Esophagus squamous epithelium (tissue), 5 donors: ENCODE results near the gene NAA10. TPM values are rescaled to one million over a fixed set of nuclear protein-coding genes. Genes with fewer than 3 reads are reported as not detected.
A peak's percentile ranks its signal among the peaks of the same experiment; 100 is the strongest.

Source experiments
- DNase-seq: peaks from one replicate; lab custom pipeline; 2025; lab: John Stamatoyannopoulos, UW
- H3K27ac ChIP-seq, 4 donors: fragments of 200-600 bp; sonication (generic); one replicate each; pipeline ENCODE4 v1.5.1; 2016 to 2019; ENCODE audit warnings: mild to moderate bottlenecking in 1 of 4
- H3K27me3 ChIP-seq, 4 donors: fragments of 200-600 bp; sonication (generic); 1 replicate in 3 of 4; 2 replicates in 1 of 4; pipeline versions ENCODE4 v1.5.1 to v1.6.0; 2017 to 2021; ENCODE audit warnings: antibody characterized with exemption in 1 of 4
- H3K36me3 ChIP-seq, 3 donors: fragments of 200-600 bp; sonication (generic); one replicate each; pipeline ENCODE4 v1.5.1; 2016 to 2019
- H3K4me1 ChIP-seq, 3 donors: fragments of 200-600 bp; sonication (generic); one replicate each; pipeline ENCODE4 v1.5.1; 2017 to 2019
- H3K4me3 ChIP-seq, 4 donors: fragments of 200-600 bp; sonication (generic); 1 replicate in 3 of 4; 2 replicates in 1 of 4; pipeline ENCODE4 v1.5.1; 2016 to 2019; ENCODE audit warnings: mild to moderate bottlenecking in 2 of 4, moderate library complexity in 1 of 4
- H3K9me3 ChIP-seq, 3 donors: fragments of 200-600 bp; sonication (generic); one replicate each; pipeline ENCODE4 v1.5.1; 2016 to 2019
- POLR2A ChIP-seq, 4 donors: fragments of 450-650 bp; IDR thresholded peaks; one replicate each; pipeline ENCODE4 v1.6.1; 2017; ENCODE audit warnings: antibody characterized with exemption in 4 of 4, mild to moderate bottlenecking in 4 of 4, moderate library complexity in 3 of 4
- WGBS, 2 donors: methylation state at CpG; one replicate each; pipeline ENCODE4 v1.1.5; 2018; 5-methylcytosine and 5-hydroxymethylcytosine counted together
- intact Hi-C: fragments of 100-400 bp; cut with DNase I; formaldehyde crosslinking; loops from one replicate; pipeline ENCODE4 v1.15.0; 2022
- total RNA-seq, 4 donors: library from RNA; depleted of rRNA; stranded (reverse); fragments of >200 nt; gene quantifications; one replicate each; pipeline ENCODE4 v1.1.0, GENCODE V29; 2016
- TF ChIP-seq, protein P1 (sequence below), 6 experiments: fragments of 450-650 bp in 4 of 6; fragments of 200-600 bp in 2 of 6; sonication (generic) in 2 of 6; IDR thresholded peaks; one replicate each; pipeline ENCODE4 v1.5.1; 2016 to 2019; ENCODE audit warnings: antibody characterized with exemption in 6 of 6, mild to moderate bottlenecking in 4 of 6, moderate library complexity in 4 of 6
- donor health status: DM: yes; HTN: yes; CAD: no.

NAA10 gene
- total RNA-seq, 4 donors from 2014 or later, result 42.5 to 92.5 (median 87.6) TPM

DNA sequence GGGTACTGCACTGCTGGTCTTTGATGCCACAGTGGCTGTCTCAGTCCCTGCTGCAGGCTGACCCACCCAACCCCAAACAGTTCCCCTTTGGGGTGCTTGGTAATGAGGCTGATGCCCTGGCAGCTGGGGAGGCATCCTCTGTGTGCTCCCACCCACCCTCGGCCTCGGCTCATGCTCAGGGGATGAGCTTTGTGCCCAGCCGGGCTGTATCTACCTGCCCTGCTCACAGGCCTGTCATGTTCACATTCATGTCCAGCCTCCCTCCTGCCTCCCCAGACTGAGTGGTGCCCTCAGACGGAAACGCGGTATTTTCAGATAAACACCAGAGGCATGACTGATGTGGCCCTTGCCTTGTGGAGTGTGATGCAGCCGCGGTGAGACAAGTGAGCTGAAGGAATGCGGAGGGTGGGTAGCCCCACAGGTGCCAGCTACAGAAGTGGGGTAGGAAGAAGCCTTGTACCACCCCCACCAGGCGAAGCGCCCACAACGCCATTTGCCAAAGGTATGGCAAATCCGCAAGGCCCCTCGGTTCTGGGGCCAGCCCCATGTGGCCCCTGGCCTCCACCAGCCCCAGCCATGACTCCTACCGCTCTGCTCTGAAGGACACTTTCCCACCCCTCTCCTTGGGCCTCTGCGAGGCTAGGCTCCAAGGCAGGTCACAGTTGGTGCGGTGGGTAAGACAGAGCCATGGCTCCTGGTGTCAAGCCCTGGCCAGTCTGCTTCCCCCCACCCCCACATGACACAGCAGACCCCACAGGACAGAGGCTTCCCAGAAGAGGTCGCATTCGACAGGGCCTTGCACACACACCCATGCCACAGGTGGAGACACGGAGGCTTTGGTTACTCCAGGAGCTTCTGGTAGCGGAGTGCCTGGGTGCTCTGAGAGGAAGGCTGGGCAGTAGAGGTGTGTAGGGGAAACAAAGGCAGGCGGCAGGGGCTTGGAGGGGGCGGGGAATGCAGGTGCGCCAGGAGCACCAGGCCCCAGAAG lies 11.4 kb upstream of the NAA10 start:
- TF ChIP-seq POLR2A (IDR thresholded peaks at IDR 0.05), result no peak
- TF ChIP-seq, protein P1, sequence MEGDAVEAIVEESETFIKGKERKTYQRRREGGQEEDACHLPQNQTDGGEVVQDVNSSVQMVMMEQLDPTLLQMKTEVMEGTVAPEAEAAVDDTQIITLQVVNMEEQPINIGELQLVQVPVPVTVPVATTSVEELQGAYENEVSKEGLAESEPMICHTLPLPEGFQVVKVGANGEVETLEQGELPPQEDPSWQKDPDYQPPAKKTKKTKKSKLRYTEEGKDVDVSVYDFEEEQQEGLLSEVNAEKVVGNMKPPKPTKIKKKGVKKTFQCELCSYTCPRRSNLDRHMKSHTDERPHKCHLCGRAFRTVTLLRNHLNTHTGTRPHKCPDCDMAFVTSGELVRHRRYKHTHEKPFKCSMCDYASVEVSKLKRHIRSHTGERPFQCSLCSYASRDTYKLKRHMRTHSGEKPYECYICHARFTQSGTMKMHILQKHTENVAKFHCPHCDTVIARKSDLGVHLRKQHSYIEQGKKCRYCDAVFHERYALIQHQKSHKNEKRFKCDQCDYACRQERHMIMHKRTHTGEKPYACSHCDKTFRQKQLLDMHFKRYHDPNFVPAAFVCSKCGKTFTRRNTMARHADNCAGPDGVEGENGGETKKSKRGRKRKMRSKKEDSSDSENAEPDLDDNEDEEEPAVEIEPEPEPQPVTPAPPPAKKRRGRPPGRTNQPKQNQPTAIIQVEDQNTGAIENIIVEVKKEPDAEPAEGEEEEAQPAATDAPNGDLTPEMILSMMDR (IDR thresholded peaks at IDR 0.05), result no peak
- Histone ChIP-seq H3K36me3 (peaks cover 6 to 29% (median 11%) of the 10 kb centered on the region in 3 donors), H3K27ac (peak overlapping the region in 2 of 4 donors; percentile 42 to 77), H3K27me3 (no peaks in the 10 kb centered on the region), H3K4me1 (peaks cover 0 to 31% (median 0%) of the 10 kb centered on the region in 3 donors), H3K4me3 (no peak overlapping the region), H3K9me3 (no peaks in the 10 kb centered on the region)
- 84% methylated on average over 5 to 17 of the region's 24 CpGs for WGBS, 2 donors
- no peak for DNase-seq
- intact Hi-C loops, result loop anchor here (5.0 kb wide), 1 partner anchor 179 kb away; no protein-coding TSS in a partner anchor

DNA sequence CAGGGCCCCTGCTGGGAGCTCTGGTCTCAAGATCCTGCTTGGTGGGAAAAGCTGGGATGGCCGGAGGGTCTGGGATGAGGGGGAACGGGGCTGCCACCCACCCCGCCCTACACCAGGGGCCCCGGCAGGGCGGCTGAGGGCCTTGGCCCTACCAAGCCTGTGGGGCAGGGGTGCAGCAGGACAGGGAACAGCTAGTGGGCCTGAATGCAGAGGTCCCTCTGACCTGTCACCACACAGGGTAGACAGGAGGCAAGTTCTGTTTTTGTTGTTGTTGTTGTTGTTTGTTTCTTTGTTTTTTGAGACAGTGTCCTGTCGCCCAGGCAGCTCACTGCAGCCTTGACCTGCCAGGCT lies 9.9 kb upstream of the NAA10 start:
- Histone ChIP-seq H3K9me3 (no peaks in the 10 kb centered on the region), H3K36me3 (peaks cover under 1 to 14% (median 1%) of the 10 kb centered on the region in 3 donors), H3K4me3 (peak overlapping the region in 3 of 4 donors; percentile 23 to 51 (median 38)), H3K4me1 (peaks cover 0 to 27% (median 0%) of the 10 kb centered on the region in 3 donors), H3K27ac (peak overlapping the region in 1 of 4 donors; percentile 36), H3K27me3 (no peaks in the 10 kb centered on the region)
- no peak for DNase-seq
- no peak for TF ChIP-seq POLR2A (IDR thresholded peaks at IDR 0.05)
- TF ChIP-seq, protein P1 (IDR thresholded peaks at IDR 0.05), result no peak
- WGBS, 2 donors, result no CpG with 5 or more reads among the region's 6 CpGs
- intact Hi-C loops, result loop anchor here (5.0 kb wide), 1 partner anchor 177 kb away; no protein-coding TSS in a partner anchor

DNA sequence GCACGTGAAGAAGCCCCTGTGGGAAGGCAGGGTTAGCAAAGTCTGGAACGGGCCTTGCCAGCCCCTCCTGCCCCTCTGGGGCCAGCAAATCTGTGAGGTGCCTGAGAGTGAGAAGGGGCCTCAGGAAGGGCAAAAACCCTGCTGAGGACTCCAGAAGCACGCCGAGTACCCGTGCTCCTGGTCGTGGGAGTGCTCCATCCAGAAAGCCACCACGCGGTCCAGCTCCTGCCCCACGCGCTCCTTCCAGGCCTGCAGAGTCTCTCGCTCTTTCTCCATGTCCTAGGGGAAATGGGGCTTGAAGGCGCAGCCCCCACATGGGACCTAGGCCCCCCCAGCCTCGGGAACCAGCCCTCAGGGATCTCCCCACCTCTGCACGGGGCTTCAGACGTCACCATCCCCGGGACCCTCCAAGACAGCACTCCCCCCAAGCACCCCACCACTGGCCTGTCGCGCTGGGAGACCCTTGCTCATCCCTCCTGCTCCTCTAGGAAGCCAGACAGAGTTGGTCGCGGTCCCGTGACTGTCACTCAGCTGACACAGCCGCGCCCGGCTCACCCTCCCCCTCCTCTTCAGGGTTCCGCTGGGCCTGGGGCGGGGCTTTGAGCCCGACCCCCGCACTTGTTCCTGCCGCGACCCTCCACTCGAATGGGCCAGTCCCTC lies 9.4 kb upstream of the NAA10 start, which contains the start of gene RENBP:
Gene RENBP (minus strand): TSS at position 504 of the 660 bp plus-strand sequence. CDS start 33 bp downstream, at position 471.
- no peak for TF ChIP-seq POLR2A (IDR thresholded peaks at IDR 0.05)
- TF ChIP-seq, protein P1 (IDR thresholded peaks at IDR 0.05), result no peak
- H3K27ac ChIP-seq, result peak within 1 kb of the TSS in 1 of 4 donors; percentile 36
- peaks cover 0 to 23% (median 0%) of the 10 kb centered on the region in 3 donors for H3K4me1 ChIP-seq
- peaks cover 0 to 9% (median 0%) of the 10 kb centered on the region in 3 donors for H3K36me3 ChIP-seq
- H3K9me3 ChIP-seq, result no peaks in the 10 kb centered on the region
- WGBS, 2 donors, result 42 to 89% methylated on average over 5 to 6 of the region's 31 CpGs
- DNase-seq, result no peak
- peak within 1 kb of the TSS in 3 of 4 donors; percentile 23 to 51 (median 38) for H3K4me3 ChIP-seq
- intact Hi-C loops, result no loop called here
- no peaks in the 10 kb centered on the region for H3K27me3 ChIP-seq

DNA sequence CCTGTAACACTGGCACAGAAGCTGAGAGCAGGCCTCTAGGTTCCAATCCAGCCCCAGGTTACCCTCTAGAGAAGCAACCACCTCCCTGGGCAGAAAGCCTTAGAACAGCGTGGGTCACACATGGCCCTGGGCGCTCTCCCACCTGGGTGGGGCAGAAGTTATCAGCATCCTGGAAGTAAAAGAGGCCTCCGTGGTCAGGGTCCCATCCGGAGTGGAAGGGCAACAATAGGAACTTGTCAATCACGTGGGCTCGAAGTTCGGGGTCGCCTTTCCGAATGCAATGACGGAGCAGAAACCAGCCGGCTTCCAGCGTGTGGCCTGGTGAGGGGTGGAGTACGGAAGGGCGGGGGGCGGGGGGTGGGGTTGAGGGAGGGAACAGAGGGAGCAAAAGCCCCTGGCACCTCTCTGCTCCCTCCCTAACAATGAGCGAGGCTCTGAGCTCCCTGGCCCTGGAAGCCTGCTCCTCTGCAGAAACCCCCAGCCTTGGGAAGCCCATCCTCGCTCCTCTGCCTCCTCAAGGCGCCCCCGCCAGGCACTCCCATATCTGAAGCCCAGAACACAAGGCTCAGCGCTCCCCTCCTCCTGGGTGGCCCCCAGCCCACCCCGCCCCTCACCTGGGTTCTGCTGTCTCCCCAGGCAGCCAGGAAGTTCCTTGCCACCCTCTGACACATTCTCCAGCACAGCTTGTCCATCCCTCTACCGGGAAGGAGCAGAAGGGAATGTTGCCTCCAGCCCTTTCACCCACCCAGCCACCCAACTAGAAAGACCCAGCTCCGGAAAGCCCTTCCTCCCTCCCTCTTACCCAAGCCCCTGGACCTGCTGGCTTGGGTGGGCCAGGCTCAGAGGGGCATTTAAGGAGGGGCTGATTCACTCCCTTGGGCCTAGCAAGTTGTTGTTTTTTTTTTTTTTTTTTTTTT lies 6.8 kb upstream of the NAA10 start:
- peak overlapping the region in 1 of 4 donors; percentile 25 for H3K27ac ChIP-seq
- WGBS, 2 donors, result 0 to 45% methylated on average over 2 of the region's 23 CpGs
- no peak for DNase-seq
- no peaks in the 10 kb centered on the region for H3K9me3 ChIP-seq
- peak overlapping the region in 1 of 4 donors; percentile 34 for H3K4me3 ChIP-seq
- no peaks in the 10 kb centered on the region for H3K27me3 ChIP-seq
- intact Hi-C loops, result no loop called here
- peaks cover 0 to 12% (median 0%) of the 10 kb centered on the region in 3 donors for H3K4me1 ChIP-seq
- no peaks in the 10 kb centered on the region for H3K36me3 ChIP-seq
- TF ChIP-seq, protein P1 (IDR thresholded peaks at IDR 0.05), result no peak
- TF ChIP-seq POLR2A (IDR thresholded peaks at IDR 0.05), result no peak
